Transverse colon (tissue), 4 donors: ENCODE results near the gene OR1J2. TPM values are rescaled to one million over a fixed set of nuclear protein-coding genes. Genes with fewer than 3 reads are reported as not detected.

Source experiments
- DNase-seq: peaks from one replicate; pipeline ENCODE4 v3.0.0-alpha.2; 2019
- H3K27ac ChIP-seq, 4 donors: fragments of 200-600 bp; sonication (generic); 2 replicates each; pipeline ENCODE4 v1.5.1; 2016 to 2018; ENCODE audit warnings: inconsistent platforms in 4 of 4
- H3K27me3 ChIP-seq: fragments of 200-600 bp; sonication (generic); 2 replicates; pipeline ENCODE4 v1.5.1; 2017; ENCODE audit warnings: inconsistent platforms
- H3K36me3 ChIP-seq, 4 donors: fragments of 200-600 bp; sonication (generic); 2 replicates each; pipeline ENCODE4 v1.5.1; 2017 to 2019; ENCODE audit warnings: inconsistent platforms in 4 of 4
- H3K4me1 ChIP-seq, 4 donors: fragments of 200-600 bp; sonication (generic); 2 replicates each; pipeline ENCODE4 v1.5.1; 2017 to 2020; ENCODE audit warnings: inconsistent platforms in 4 of 4
- H3K4me3 ChIP-seq, 4 donors: fragments of 200-600 bp; sonication (generic); 1 replicate in 1 of 4; 2 replicates in 3 of 4; pipeline versions ENCODE4 v1.5.1 to v1.6.1; 2017 to 2019; ENCODE audit warnings: inconsistent platforms in 4 of 4
- H3K9me3 ChIP-seq, 2 donors: fragments of 200-600 bp; sonication (generic); 2 replicates each; pipeline ENCODE4 v1.5.1; 2017 to 2019; ENCODE audit warnings: inconsistent platforms in 2 of 2
- CTCF ChIP-seq, 5 experiments: fragments of 200-600 bp in 3 of 5; fragments of 450-650 bp in 2 of 5; sonication (generic) in 3 of 5; IDR thresholded peaks; 1 replicate in 2 of 5; 2 replicates in 3 of 5; pipeline ENCODE4 v1.5.1; 2016 to 2017; ENCODE audit warnings: antibody characterized with exemption in 5 of 5, inconsistent platforms in 3 of 5, mild to moderate bottlenecking in 2 of 5, moderate library complexity in 1 of 5
- EP300 ChIP-seq: sonication (generic); formaldehyde crosslinking; IDR thresholded peaks from one replicate; pipeline ENCODE4 v1.6.1; 2017; ENCODE audit warnings: antibody characterized with exemption, low read depth
- POLR2A ChIP-seq: fragments of 450-650 bp; IDR thresholded peaks from one replicate; pipeline ENCODE4 v1.6.1; 2016; ENCODE audit warnings: antibody characterized with exemption, mild to moderate bottlenecking, moderate library complexity
- POLR2AphosphoS5 ChIP-seq, 3 donors: sonication (generic); formaldehyde crosslinking; IDR thresholded peaks; one replicate each; pipeline ENCODE4 v1.6.1; 2016; ENCODE audit warnings: antibody characterized with exemption in 3 of 3
- WGBS, 2 donors: methylation state at CpG; one replicate each; pipeline ENCODE4 v1.1.5; 2018; ENCODE audit warnings: low coverage in 1 of 2; 5-methylcytosine and 5-hydroxymethylcytosine counted together
- in situ Hi-C, 4 donors: fragments of 200-750 bp; cut with MboI; loops; one replicate each; pipeline versions ENCODE4 v1.15.0 to v1.15.1; 2017; ENCODE audit warnings: low sequenced_read_pairs in 3 of 4, low pct_ligation_motif_present in 1 of 4, low pct_unique_long_range_greater_than_20kb in 1 of 4
- intact Hi-C: fragments of 100-400 bp; cut with DNase I; formaldehyde crosslinking; loops from one replicate; pipeline ENCODE4 v1.15.1; 2023; ENCODE audit warnings: low total_unique reads
- total RNA-seq, 4 donors: library from RNA; depleted of rRNA; stranded (reverse); fragments of >200 nt; gene quantifications; one replicate each; pipeline ENCODE4 v1.1.0, GENCODE V29; 2016

Gene OR1J2
- total RNA-seq, 4 donors from 2014 or later: not detected

- intact Hi-C loops: loop anchor here (5.0 kb wide), 1 partner anchor 339 kb away; no protein-coding TSS in a partner anchor
- H3K4me3 ChIP-seq: no peak overlapping the region
- H3K27ac ChIP-seq: no peak overlapping the region
- no peaks in the 10 kb centered on the region for H3K27me3 ChIP-seq
- peaks cover 5 to 13% (median 7%) of the 10 kb centered on the region in 4 donors for H3K4me1 ChIP-seq
- no peaks in the 10 kb centered on the region for H3K36me3 ChIP-seq
- 40 to 48% methylated on average over 2 to 4 of the region's 4 CpGs for WGBS, 2 donors
- in situ Hi-C loops: loop anchor here (5.0 to 25.0 kb wide), 6 partner anchors 331 to 519 kb away; no protein-coding TSS in a partner anchor
- DNase-seq: no peak
- no peak for TF ChIP-seq POLR2A
- TF ChIP-seq CTCF (IDR thresholded peaks at IDR 0.05): no peak
- TF ChIP-seq POLR2AphosphoS5 (IDR thresholded peaks at IDR 0.05): no peak
- no peak for TF ChIP-seq EP300
- no peaks in the 10 kb centered on the region for H3K9me3 ChIP-seq
Measured at GRCh38 chr9:122468735-122469134, 41.9 kb upstream of the OR1J2 start.

- no peak overlapping the region for H3K4me3 ChIP-seq
- intact Hi-C loops: no loop called here
- in situ Hi-C loops: loop anchor here in 3 of 4 donors (25.0 kb wide), 3 partner anchors 337 to 513 kb away; no protein-coding TSS in a partner anchor
- TF ChIP-seq CTCF (IDR thresholded peaks at IDR 0.05) (no peak), EP300 (no peak), POLR2A (no peak), POLR2AphosphoS5 (IDR thresholded peaks at IDR 0.05) (no peak)
- 75 to 80% methylated on average over 1 to 3 of the region's 3 CpGs for WGBS, 2 donors
- no peaks in the 10 kb centered on the region for H3K27me3 ChIP-seq
- no peak for DNase-seq
- H3K4me1 ChIP-seq: no peaks in the 10 kb centered on the region
- H3K27ac ChIP-seq: no peak overlapping the region
- H3K9me3 ChIP-seq: no peaks in the 10 kb centered on the region
- no peaks in the 10 kb centered on the region for H3K36me3 ChIP-seq
Measured at GRCh38 chr9:122474561-122474960, 36.0 kb upstream of the OR1J2 start.

GRCh38 chr9:122475717-122476116, 34.9 kb upstream of the OR1J2 start:
- H3K36me3 ChIP-seq: no peaks in the 10 kb centered on the region
- TF ChIP-seq EP300 (no peak), POLR2AphosphoS5 (IDR thresholded peaks at IDR 0.05) (no peak), CTCF (IDR thresholded peaks at IDR 0.05) (no peak), POLR2A (no peak)
- no peak overlapping the region for H3K27ac ChIP-seq
- in situ Hi-C loops: no loop called here
- no peaks in the 10 kb centered on the region for H3K27me3 ChIP-seq
- H3K4me3 ChIP-seq: no peak overlapping the region
- no peak for DNase-seq
- intact Hi-C loops: loop anchor here (1.0 kb wide), 1 partner anchor 338 kb away; no protein-coding TSS in a partner anchor
- H3K9me3 ChIP-seq: no peaks in the 10 kb centered on the region
- no peaks in the 10 kb centered on the region for H3K4me1 ChIP-seq
- 38 to 58% methylated on average over 2 of the region's 2 CpGs for WGBS, 2 donors

- intact Hi-C loops: no loop called here
- DNase-seq: no peak
- TF ChIP-seq POLR2A: no peak
- TF ChIP-seq EP300: no peak
- TF ChIP-seq POLR2AphosphoS5 (IDR thresholded peaks at IDR 0.05): no peak
- no peak for TF ChIP-seq CTCF (IDR thresholded peaks at IDR 0.05)
- Histone ChIP-seq H3K9me3 (no peaks in the 10 kb centered on the region), H3K27ac (no peak overlapping the region), H3K4me3 (no peak overlapping the region), H3K36me3 (no peaks in the 10 kb centered on the region), H3K4me1 (no peaks in the 10 kb centered on the region), H3K27me3 (no peaks in the 10 kb centered on the region)
- in situ Hi-C loops: no loop called here
- WGBS, 2 donors: 87 to 90% methylated on average over 3 of the region's 3 CpGs
Measured at GRCh38 chr9:122477346-122477745, 33.3 kb upstream of the OR1J2 start.
